ENCODE measurements around the gene NBEAL1.
A peak's percentile ranks its signal among the peaks of the same experiment; 100 is the strongest.
"Not testable (repeated sequence)": the region's sequence is repeated elsewhere in the genome, so short reads cannot be mapped to it uniquely, and the experiment has no call there.

The NBEAL1 gene

GRCh38 chr2:203025592-203025991 lies 10.9 kb downstream of the NBEAL1 start:
- H3K4me1 Mint-ChIP-seq: peaks cover 21% of the 10 kb centered on the region
- H3K27me3 Mint-ChIP-seq: no peaks in the 10 kb centered on the region
- H3K4me3 Mint-ChIP-seq: no peak overlapping the region
- no peak for DNase-seq
- H3K9me3 Mint-ChIP-seq: no peaks in the 10 kb centered on the region
- H3K27ac Mint-ChIP-seq: no peak overlapping the region
- no peak for ATAC-seq

- Mint-ChIP-seq H3K27me3 (no peaks in the 10 kb centered on the region), H3K4me1 (peaks cover 44% of the 10 kb centered on the region), H3K27ac (no peak overlapping the region)
Observed at GRCh38 chr2:203030545-203030944, 15.9 kb downstream of the NBEAL1 start.

GRCh38 chr2:203030991-203031390 lies 16.3 kb downstream of the NBEAL1 start:
- no peak overlapping the region for H3K4me3 Mint-ChIP-seq
- no peak overlapping the region for H3K27ac Mint-ChIP-seq
- no peak for DNase-seq
- H3K4me1 Mint-ChIP-seq: peaks cover 44% of the 10 kb centered on the region
- no peak for ATAC-seq
- no peaks in the 10 kb centered on the region for H3K27me3 Mint-ChIP-seq
- peaks cover 6 to 7% of the 10 kb centered on the region in 2 donors for H3K9me3 Mint-ChIP-seq

More at GRCh38 chr2:203030545-203030944, 15.9 kb downstream of the NBEAL1 start:
- ATAC-seq (no peak), DNase-seq (no peak)
- Mint-ChIP-seq H3K9me3 (peaks cover 6 to 7% of the 10 kb centered on the region in 2 donors), H3K4me3 (no peak overlapping the region)

GRCh38 chr2:203033395-203033794 lies 18.7 kb downstream of the NBEAL1 start:
- Mint-ChIP-seq H3K27me3 (no peaks in the 10 kb centered on the region), H3K4me3 (peak overlapping the region in 1 of 2 donors; percentile 19), H3K4me1 (peaks cover 49% of the 10 kb centered on the region), H3K27ac (no peak overlapping the region), H3K9me3 (peaks cover 6 to 7% of the 10 kb centered on the region in 2 donors)
- ATAC-seq: peak; percentile 52
- DNase-seq: no peak

DNA sequence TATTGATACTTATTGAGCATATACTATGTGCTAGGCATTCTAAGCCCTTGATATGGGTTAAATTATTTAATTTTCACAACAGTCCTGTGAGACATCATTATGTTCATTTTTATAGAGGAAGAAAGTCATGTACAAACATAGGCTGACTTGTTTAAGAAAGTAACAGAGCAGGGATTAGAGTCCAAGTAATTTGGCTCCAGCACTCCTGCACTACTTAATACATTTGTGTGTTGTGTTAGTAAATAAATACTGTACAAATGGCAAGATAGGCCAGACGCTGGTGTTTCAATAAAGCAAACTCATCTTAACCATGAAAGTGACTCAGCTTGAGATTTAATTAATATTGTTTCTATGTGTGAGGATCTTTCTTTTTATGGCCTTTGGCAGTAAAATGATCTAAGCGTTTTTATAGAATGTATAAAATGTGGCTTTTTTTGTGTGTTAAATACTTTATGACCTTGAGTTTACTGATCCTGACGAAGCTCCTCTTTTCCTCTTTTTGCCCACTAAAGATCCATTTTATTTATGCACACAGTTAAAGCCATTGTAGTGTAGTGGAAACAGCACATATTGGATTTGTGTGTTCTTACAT lies 21.3 kb downstream of the NBEAL1 start:
- DNase-seq: no peak
- Mint-ChIP-seq H3K4me3 (no peak overlapping the region), H3K9me3 (peaks cover 6 to 7% of the 10 kb centered on the region in 2 donors), H3K27ac (no peak overlapping the region), H3K27me3 (no peaks in the 10 kb centered on the region), H3K4me1 (peaks cover 34% of the 10 kb centered on the region)
- ATAC-seq: no peak

GRCh38 chr2:203037026-203037425 lies 22.4 kb downstream of the NBEAL1 start:
- no peak overlapping the region for H3K4me3 Mint-ChIP-seq
- ATAC-seq (no peak), DNase-seq (no peak)
- peaks cover 31% of the 10 kb centered on the region for H3K4me1 Mint-ChIP-seq
- no peaks in the 10 kb centered on the region for H3K27me3 Mint-ChIP-seq
- no peak overlapping the region for H3K27ac Mint-ChIP-seq
- H3K9me3 Mint-ChIP-seq: peaks cover 3 to 4% of the 10 kb centered on the region in 2 donors

GRCh38 chr2:203038586-203038985 lies 23.9 kb downstream of the NBEAL1 start:
- Mint-ChIP-seq H3K27ac (no peak overlapping the region), H3K9me3 (no peaks in the 10 kb centered on the region), H3K4me1 (peaks cover 17% of the 10 kb centered on the region), H3K27me3 (no peaks in the 10 kb centered on the region), H3K4me3 (no peak overlapping the region)
- ATAC-seq (no peak), DNase-seq (no peak)

GRCh38 chr2:203039211-203039610 lies 24.5 kb downstream of the NBEAL1 start:
- not testable (repeated sequence) for H3K9me3 Mint-ChIP-seq, H3K27me3 Mint-ChIP-seq, ATAC-seq, H3K27ac Mint-ChIP-seq, DNase-seq, H3K4me3 Mint-ChIP-seq
- H3K4me1 Mint-ChIP-seq: peaks cover 11% of the 10 kb centered on the region

DNA sequence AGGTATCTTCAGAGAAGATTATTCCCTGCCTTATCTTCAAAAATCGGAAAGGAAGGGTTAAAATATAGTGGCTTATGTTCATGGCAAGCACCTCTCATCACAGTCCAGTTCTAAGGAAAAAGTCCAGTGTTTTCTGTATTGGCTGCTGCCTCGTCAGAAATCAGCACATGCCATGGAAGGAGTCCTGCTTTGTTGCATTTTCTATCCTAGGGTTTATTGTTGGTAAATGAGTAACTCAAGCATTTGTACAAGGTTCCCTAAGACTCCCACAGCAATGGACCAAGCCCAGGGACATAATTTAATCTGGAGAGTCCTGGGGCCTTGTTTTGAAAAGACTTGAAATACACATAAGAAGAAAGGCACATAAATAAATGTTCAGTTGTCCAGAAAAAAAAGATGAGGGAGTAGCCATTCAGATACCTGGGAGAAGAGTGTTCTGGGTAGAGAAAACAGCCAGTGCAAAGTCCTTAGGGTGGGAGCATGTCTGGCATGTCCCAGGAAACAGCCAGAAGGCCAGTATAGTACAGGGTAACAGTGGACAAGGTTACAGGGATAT lies 26.4 kb downstream of the NBEAL1 start:
- no peak for ATAC-seq
- H3K27ac Mint-ChIP-seq: no peak overlapping the region
- H3K4me1 Mint-ChIP-seq: peaks cover 5% of the 10 kb centered on the region
- DNase-seq: no peak
- H3K27me3 Mint-ChIP-seq: no peaks in the 10 kb centered on the region
- H3K4me3 Mint-ChIP-seq: no peak overlapping the region
- H3K9me3 Mint-ChIP-seq: no peaks in the 10 kb centered on the region

DNA sequence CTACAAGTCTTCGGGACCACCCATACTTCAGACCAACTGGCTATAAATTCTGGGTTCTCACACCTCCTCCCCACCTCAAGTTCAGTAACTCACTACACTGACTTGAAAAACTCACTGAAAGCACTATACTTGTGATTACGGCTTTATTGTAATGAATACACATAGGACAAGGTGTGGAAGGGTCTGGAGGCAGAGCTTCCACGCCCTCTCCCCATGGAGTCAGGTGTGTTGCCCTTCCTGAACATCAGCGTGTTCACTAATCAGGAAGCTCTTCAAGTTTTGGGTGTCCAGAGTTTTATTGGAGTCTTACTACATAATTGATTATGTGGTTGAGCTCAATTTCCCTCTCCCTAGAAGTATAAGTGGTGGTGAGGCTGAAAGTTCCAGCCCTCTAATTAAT lies 27.5 kb downstream of the NBEAL1 start:
- no peak for ATAC-seq
- H3K27ac Mint-ChIP-seq: peak overlapping the region in 1 of 2 donors; percentile 19
- no peaks in the 10 kb centered on the region for H3K9me3 Mint-ChIP-seq

DNA sequence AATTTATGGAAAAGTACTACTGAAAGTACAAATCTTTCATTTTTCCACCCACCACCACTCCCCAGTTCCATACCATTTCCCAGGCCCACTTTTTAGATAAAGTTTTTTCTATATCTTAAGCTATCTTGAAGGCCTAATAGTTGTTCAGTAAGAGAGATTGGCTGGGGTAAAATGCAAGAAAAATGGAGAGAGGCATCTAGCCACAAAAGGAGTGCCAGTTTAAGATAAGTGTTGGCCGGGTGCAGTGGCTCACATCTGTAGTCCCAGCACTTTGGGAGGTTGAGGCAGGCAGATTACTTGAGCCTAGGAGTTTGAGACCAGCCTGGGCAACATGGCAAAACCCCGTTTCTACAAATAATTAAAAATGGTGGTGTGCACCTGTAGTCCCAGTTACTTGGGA lies 28.6 kb downstream of the NBEAL1 start:
- ATAC-seq: no peak

More for the DNA sequence above, 27.5 kb downstream of the NBEAL1 start:
- H3K4me1 Mint-ChIP-seq: no peaks in the 10 kb centered on the region
- H3K27me3 Mint-ChIP-seq: no peaks in the 10 kb centered on the region
- H3K4me3 Mint-ChIP-seq: no peak overlapping the region
- no peak for DNase-seq

DNA sequence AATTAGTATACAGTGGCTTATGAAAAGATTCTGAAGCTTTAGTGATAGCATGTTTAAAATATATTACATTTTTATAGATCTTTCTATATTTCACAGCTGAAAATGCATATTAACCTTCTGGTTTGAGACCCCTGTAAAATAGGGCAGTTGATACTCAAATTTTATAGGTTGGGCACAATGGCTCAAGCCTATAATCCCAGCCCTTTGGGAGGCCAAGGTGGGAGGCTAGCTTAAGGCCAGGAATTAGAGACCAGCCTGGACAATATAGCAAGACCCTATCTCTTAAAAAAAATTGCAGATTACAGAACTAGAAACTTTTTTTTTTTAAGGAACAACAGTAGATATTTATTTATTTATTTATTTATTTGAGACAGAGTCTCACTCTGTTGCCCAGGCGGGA lies 31.2 kb downstream of the NBEAL1 start:
- DNase-seq: no peak
- Mint-ChIP-seq H3K9me3 (no peaks in the 10 kb centered on the region), H3K4me3 (no peak overlapping the region), H3K27me3 (no peaks in the 10 kb centered on the region), H3K27ac (no peak overlapping the region), H3K4me1 (no peaks in the 10 kb centered on the region)
- no peak for ATAC-seq

More for the DNA sequence above, 28.6 kb downstream of the NBEAL1 start:
- Mint-ChIP-seq H3K27ac (no peak overlapping the region), H3K4me1 (no peaks in the 10 kb centered on the region), H3K27me3 (no peaks in the 10 kb centered on the region), H3K4me3 (no peak overlapping the region), H3K9me3 (no peaks in the 10 kb centered on the region)
- DNase-seq: no peak

DNA sequence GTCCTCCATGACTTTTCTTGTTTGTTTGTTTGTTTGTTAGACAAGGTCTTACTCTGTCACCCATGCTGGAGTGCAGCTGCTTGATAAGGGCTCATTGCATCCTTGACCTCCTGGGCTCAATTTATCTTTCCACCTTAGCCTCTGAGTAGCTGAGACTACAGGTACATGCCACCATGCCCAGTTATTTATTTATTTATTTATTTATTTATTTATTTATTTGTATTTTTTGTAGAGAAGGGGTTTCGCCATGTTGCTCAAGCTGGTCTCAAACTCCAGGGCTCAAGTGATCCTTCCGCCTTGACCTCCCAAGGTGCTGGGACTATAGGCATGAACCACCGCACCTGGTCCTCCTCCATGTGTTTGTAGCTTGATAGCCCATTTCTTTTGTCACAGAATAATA lies 37.9 kb downstream of the NBEAL1 start:
- Mint-ChIP-seq H3K27ac (no peak overlapping the region), H3K9me3 (no peaks in the 10 kb centered on the region), H3K4me3 (no peak overlapping the region), H3K27me3 (no peaks in the 10 kb centered on the region), H3K4me1 (no peaks in the 10 kb centered on the region)
- ATAC-seq (no peak), DNase-seq (no peak)

- H3K27ac Mint-ChIP-seq: no peak overlapping the region
- no peaks in the 10 kb centered on the region for H3K9me3 Mint-ChIP-seq
- no peak for ATAC-seq
- no peak for DNase-seq
- no peak overlapping the region for H3K4me3 Mint-ChIP-seq
- no peaks in the 10 kb centered on the region for H3K27me3 Mint-ChIP-seq
- no peaks in the 10 kb centered on the region for H3K4me1 Mint-ChIP-seq
Observed at GRCh38 chr2:203059567-203060240, 45.0 kb downstream of the NBEAL1 start.

DNA sequence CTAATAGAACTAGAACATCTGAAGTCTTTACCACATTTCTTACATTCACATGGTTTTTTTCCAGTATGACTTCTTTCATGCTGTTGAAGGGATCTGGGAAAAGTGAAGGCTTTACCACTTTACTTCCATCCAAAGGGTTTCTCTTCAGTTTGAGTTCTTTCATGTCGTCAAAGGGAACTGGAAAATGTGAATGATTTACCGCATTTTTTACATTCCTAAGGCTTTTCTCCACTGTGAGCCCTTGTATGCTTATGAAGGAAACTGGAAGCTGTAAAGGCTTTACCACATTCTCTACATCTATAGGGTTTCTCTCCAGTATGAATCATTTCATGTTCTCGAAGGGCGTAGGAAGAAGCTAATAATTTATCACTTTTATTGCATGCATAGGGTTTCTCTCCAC lies 46.7 kb downstream of the NBEAL1 start:
- Mint-ChIP-seq H3K4me3 (no peak overlapping the region), H3K27ac (no peak overlapping the region), H3K9me3 (no peaks in the 10 kb centered on the region), H3K4me1 (no peaks in the 10 kb centered on the region), H3K27me3 (no peaks in the 10 kb centered on the region)
- peak; percentile 33 for ATAC-seq
- no peak for DNase-seq

- DNase-seq (no peak), ATAC-seq (no peak)
- Mint-ChIP-seq H3K4me1 (no peaks in the 10 kb centered on the region), H3K9me3 (no peaks in the 10 kb centered on the region), H3K4me3 (no peak overlapping the region), H3K27ac (no peak overlapping the region), H3K27me3 (no peaks in the 10 kb centered on the region)
Observed at GRCh38 chr2:203062126-203062525, 47.5 kb downstream of the NBEAL1 start.

Measured in stimulated activated naive CD8-positive, alpha-beta T cell treated with anti-CD3 and anti-CD28 coated beads, Interleukin-15, amount 100 ng/mL, for 72 hours (primary cell).